K562 (cell line): ENCODE data around the gene CPLX1. TPM values are rescaled to one million over a fixed set of nuclear protein-coding genes. Genes with fewer than 3 reads are reported as not detected.

ENCODE experiments used
- ESRRA ChIP-seq: fragments of 450-650 bp; IDR thresholded peaks from 2 replicates; pipeline ENCODE4 v1.6.1; 2014; ENCODE audit warnings: low read depth, mild to moderate bottlenecking, moderate library complexity, borderline replicate concordance
- GABPA ChIP-seq: fragments of 200-800 bp; sonication (Bioruptor generic); conservative IDR thresholded peaks from 2 replicates; pipeline ENCODE4 v1.6.1; 2016; ENCODE audit warnings: low read depth, missing genetic modification characterization, missing compliant biosample characterization
- MBD2 ChIP-seq: sonication (generic); IDR thresholded peaks from 2 replicates; pipeline ENCODE4 v1.6.1; 2016; ENCODE audit warnings: low read depth, borderline replicate concordance
- MTA3 ChIP-seq: fragments of 450-650 bp; formaldehyde crosslinking; IDR thresholded peaks from 2 replicates; pipeline ENCODE4 v1.6.1; 2017; ENCODE audit warnings: mild to moderate bottlenecking, borderline replicate concordance
- POLR2A ChIP-seq: fragments of 450-650 bp; conservative IDR thresholded peaks from 2 replicates; pipeline ENCODE4 v1.6.1; 2016
- POLR2B ChIP-seq: fragments of 450-650 bp; IDR thresholded peaks from 2 replicates; pipeline ENCODE4 v1.6.1; 2018; ENCODE audit warnings: low read depth; ENCODE audit not compliant: partially characterized antibody
- PYGO2 ChIP-seq: fragments of 450-650 bp; IDR thresholded peaks from 2 replicates; pipeline ENCODE4 v1.6.1; 2016; ENCODE audit warnings: mild to moderate bottlenecking, missing genetic modification characterization, moderate library complexity, missing compliant biosample characterization
- SPI1 ChIP-seq: IDR thresholded peaks from 2 replicates; pipeline ENCODE4 v1.6.1; 2011; ENCODE audit warnings: low read depth, low read length, control low read depth, borderline replicate concordance
- ZNF318 ChIP-seq, 2 experiments: fragments of 450-650 bp; IDR thresholded peaks; 2 replicates each; pipeline ENCODE4 v1.6.1; 2016; ENCODE audit warnings: mild to moderate bottlenecking in 2 of 2, borderline replicate concordance in 1 of 2, low read depth in 1 of 2, moderate library complexity in 1 of 2
- polyA plus RNA-seq, 8 experiments: library from polyadenylated mRNA; depleted of rRNA in 4 of 8; stranded (reverse) in 5 of 8; unstranded in 3 of 8; fragments of >200 nt; fragmentation: Nextera tagmentation in 2 of 8; fragmentation: Illumina TruSeq in 1 of 8; extraction: Ambion mirVana in 2 of 8; extraction: Trizol in 1 of 8; gene quantifications; 2 replicates each; pipeline versions ENCODE4 v1.2.1 to v1.2.3, GENCODE V29; 2011 to 2014; ENCODE audit warnings: inconsistent platforms in 1 of 8, missing spikeins in 1 of 8
- total RNA-seq, 7 experiments: library from RNA; depleted of rRNA in 6 of 7; stranded (reverse); fragments of >200 nt in 6 of 7; fragmentation: Illumina TruSeq in 2 of 7; extraction: Trizol in 2 of 7; gene quantifications; 2 replicates each; pipeline versions ENCODE4 v1.2.1 to v1.2.3, GENCODE V29; 2011 to 2021; ENCODE audit warnings: low replicate concordance in 1 of 7
- TF ChIP-seq, protein P1 (sequence below), 2 experiments: fragments of 450-650 bp in 1 of 2; sonication (generic) in 1 of 2; formaldehyde crosslinking in 1 of 2; IDR thresholded peaks in 1 of 2; conservative IDR thresholded peaks in 1 of 2; 2 replicates each; pipeline versions ENCODE4 v1.6.1 to v1.8.1; 2016 to 2023; ENCODE audit warnings: mild to moderate bottlenecking in 2 of 2, moderate library complexity in 2 of 2, inconsistent platforms in 1 of 2, missing genetic modification reagents in 1 of 2
- TF ChIP-seq, protein P2 (sequence below): fragments of 250-450 bp; sonication (Bioruptor Pico); IDR thresholded peaks from 2 replicates; pipeline ENCODE4 v1.5.0; 2021; ENCODE audit warnings: mild to moderate bottlenecking, borderline replicate concordance

The CPLX1 gene
- total and polyA plus RNA-seq, 9 of the 15 experiments (the other 6 are each of a cell fraction or from before 2014, with no cell fraction given): 0.03 to 3.3 (median 0.17) TPM; not detected in 2

GRCh38 chr4:781493-782216 lies 44.3 kb downstream of the CPLX1 start (continued):
- TF ChIP-seq ZNF318 (IDR thresholded peaks at IDR 0.05; ENCODE audit: borderline replicate concordance in 1 of 2, low read depth in 1 of 2) (no peak), POLR2B (peak; percentile 94), GABPA (tag) (peak; percentile 70), POLR2A (peak; percentile 96), MBD2 (peak; percentile 99), SPI1 (no peak), MTA3 (no peak; the same call in 1 of the 2 replicates), PYGO2 (tag) (no peak), ESRRA (peak; percentile 25; the same call in 1 of the 2 replicates)
- TF ChIP-seq, protein P1, sequence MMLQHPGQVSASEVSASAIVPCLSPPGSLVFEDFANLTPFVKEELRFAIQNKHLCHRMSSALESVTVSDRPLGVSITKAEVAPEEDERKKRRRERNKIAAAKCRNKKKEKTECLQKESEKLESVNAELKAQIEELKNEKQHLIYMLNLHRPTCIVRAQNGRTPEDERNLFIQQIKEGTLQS (IDR thresholded peaks at IDR 0.05): no peak
- TF ChIP-seq, protein P1 (CRISPR knock-in tag; conservative IDR thresholded peaks at IDR 0.05): no peak
- TF ChIP-seq, protein P2, sequence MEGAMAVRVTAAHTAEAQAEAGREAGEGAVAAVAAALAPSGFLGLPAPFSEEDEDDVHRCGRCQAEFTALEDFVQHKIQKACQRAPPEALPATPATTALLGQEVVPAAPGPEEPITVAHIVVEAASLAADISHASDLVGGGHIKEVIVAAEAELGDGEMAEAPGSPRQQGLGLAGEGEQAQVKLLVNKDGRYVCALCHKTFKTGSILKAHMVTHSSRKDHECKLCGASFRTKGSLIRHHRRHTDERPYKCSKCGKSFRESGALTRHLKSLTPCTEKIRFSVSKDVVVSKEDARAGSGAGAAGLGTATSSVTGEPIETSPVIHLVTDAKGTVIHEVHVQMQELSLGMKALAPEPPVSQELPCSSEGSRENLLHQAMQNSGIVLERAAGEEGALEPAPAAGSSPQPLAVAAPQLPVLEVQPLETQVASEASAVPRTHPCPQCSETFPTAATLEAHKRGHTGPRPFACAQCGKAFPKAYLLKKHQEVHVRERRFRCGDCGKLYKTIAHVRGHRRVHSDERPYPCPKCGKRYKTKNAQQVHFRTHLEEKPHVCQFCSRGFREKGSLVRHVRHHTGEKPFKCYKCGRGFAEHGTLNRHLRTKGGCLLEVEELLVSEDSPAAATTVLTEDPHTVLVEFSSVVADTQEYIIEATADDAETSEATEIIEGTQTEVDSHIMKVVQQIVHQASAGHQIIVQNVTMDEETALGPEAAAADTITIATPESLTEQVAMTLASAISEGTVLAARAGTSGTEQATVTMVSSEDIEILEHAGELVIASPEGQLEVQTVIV (CRISPR knock-in tag): no peak
